HepG2 (cell line): ENCODE measurements around the gene GTF2F1. TPM values are rescaled to one million over a fixed set of nuclear protein-coding genes. Genes with fewer than 3 reads are reported as not detected.
A peak's percentile ranks its signal among the peaks of the same experiment; 100 is the strongest.
"Not testable (repeated sequence)": the region's sequence is repeated elsewhere in the genome, so short reads cannot be mapped to it uniquely, and the experiment has no call there.

Experiments used
- ATAC-seq: fragments of 200-7000 bp; cut with Tn5 transposase; 3 replicates; pipeline ENCODE4 v1.9.1; 2020; ENCODE audit warnings: mild to moderate bottlenecking, moderate library complexity
- BruUV-seq: library from RNA; stranded (reverse); fragments of 400-500 nt; replicated peaks from 2 replicates; lab custom pipeline; 2021; lab: Mats Ljungman, UMichigan
- CTCF ChIA-PET: fragments of 300-600 bp; formaldehyde crosslinking; extraction: SDS; loops from one replicate; lab custom pipeline; 2021; ENCODE audit warnings: low total read pairs, inconsistent platforms, low intra/inter-chr PET ratio; lab: Yijun Ruan, JAX
- POLR2A ChIA-PET: fragments of 350-600 bp; sonication (Branson Sonifier 250); formaldehyde crosslinking; loops from one replicate; lab custom pipeline; 2020; ENCODE audit warnings: antibody characterized with exemption, inconsistent platforms; lab: Yijun Ruan, JAX
- DNase-seq: peaks from one replicate; pipeline ENCODE4 v3.0.0-alpha.2; 2015; ENCODE audit warnings: low spot score
- FAIRE-seq: peaks from 3 replicates; lab custom pipeline; 2011; peaks lifted over from hg19 to GRCh38; lab: Jason Lieb, UNC
- H2AFZ ChIP-seq: one replicate; pipeline ENCODE4 v1.6.1; 2011; ENCODE audit warnings: low read length, inconsistent platforms
- H3K27ac ChIP-seq: fragments of 300-600 bp; 3 replicates; pipeline ENCODE4 v1.8.0; 2011; ENCODE audit warnings: mixed run types, mild to moderate bottlenecking, mixed read lengths, low read length, inconsistent platforms; ENCODE audit not compliant: insufficient read depth; ENCODE audit errors: extremely low read length
- H3K27me3 ChIP-seq, 2 experiments: fragments of 200-600 bp in 1 of 2; 2 replicates in 1 of 2; 3 replicates in 1 of 2; pipeline versions ENCODE4 v1.6.0 to v1.8.0; 2011; ENCODE audit warnings: low read length in 2 of 2, mild to moderate bottlenecking in 2 of 2, moderate library complexity in 2 of 2, inconsistent platforms in 1 of 2; ENCODE audit not compliant: insufficient read depth in 2 of 2, control insufficient read depth in 1 of 2
- H3K36me3 ChIP-seq, 2 experiments: fragments of 200-600 bp in 1 of 2; replicated peaks in 1 of 2; 2 replicates in 1 of 2; 3 replicates in 1 of 2; pipeline versions ENCODE4 v1.5.1 to v1.8.0; 2011; ENCODE audit warnings: low read length in 2 of 2, inconsistent platforms in 1 of 2; ENCODE audit not compliant: insufficient read depth in 2 of 2, control insufficient read depth in 1 of 2
- H3K4me1 ChIP-seq: 2 replicates; pipeline ENCODE4 v1.5.1; 2012; ENCODE audit warnings: low read length, inconsistent platforms; ENCODE audit not compliant: insufficient read depth
- H3K4me2 ChIP-seq: 2 replicates; pipeline ENCODE4 v1.6.0; 2011; ENCODE audit warnings: low read depth, low read length, inconsistent platforms
- H3K4me3 ChIP-seq, 3 experiments: fragments of 200-600 bp in 1 of 3; sonication (generic), shearing (Covaris generic) in 1 of 3; replicated peaks in 1 of 3; 2 replicates each; pipeline ENCODE4 v1.5.1; 2011 to 2016; ENCODE audit warnings: low read length in 3 of 3, inconsistent platforms in 2 of 3, low read depth in 2 of 3, mild to moderate bottlenecking in 2 of 3, control low read depth in 1 of 3, mixed read lengths in 1 of 3; ENCODE audit not compliant: insufficient read depth in 1 of 3
- H3K79me2 ChIP-seq: one replicate; pipeline ENCODE4 v1.6.1; 2011; ENCODE audit warnings: low read length, inconsistent platforms; ENCODE audit not compliant: insufficient read depth
- H3K9ac ChIP-seq: 2 replicates; pipeline ENCODE4 v1.6.0; 2011; ENCODE audit warnings: mild to moderate bottlenecking, low read depth, low read length, inconsistent platforms; ENCODE audit not compliant: insufficient read depth
- H3K9me3 ChIP-seq: 2 replicates; pipeline ENCODE4 v1.5.1; 2012; ENCODE audit warnings: mild to moderate bottlenecking, low read length
- H4K20me1 ChIP-seq: 2 replicates; pipeline ENCODE4 v1.6.0; 2011; ENCODE audit warnings: inconsistent platforms, mild to moderate bottlenecking, low read length, moderate library complexity; ENCODE audit not compliant: insufficient read depth
- PCBP1 ChIP-seq: fragments of 200-400 bp; formaldehyde crosslinking; IDR thresholded peaks from 2 replicates; pipeline ENCODE4 v1.6.1; 2017; ENCODE audit warnings: mild to moderate bottlenecking, low read depth, low read length, borderline replicate concordance
- ZIK1 ChIP-seq: sonication (generic); formaldehyde crosslinking; IDR thresholded peaks from 2 replicates; pipeline ENCODE4 v1.5.0; 2020; ENCODE audit warnings: mild to moderate bottlenecking, low read depth, missing genetic modification reagents, borderline replicate concordance
- WGBS: methylation state at CpG from one replicate; pipeline ENCODE4 v1.1.6; 2017; ENCODE audit warnings: low lambda C conversion rate; 5-methylcytosine and 5-hydroxymethylcytosine counted together
- in situ Hi-C: cut with HindIII; loops from 2 replicates; pipeline ENCODE4 v1.10.0; 2017; ENCODE audit warnings: low pct_unique_long_range_greater_than_20kb; ENCODE audit not compliant: extremely low pct_ligation_motif_present
- intact Hi-C: fragments of 100-400 bp; cut with micrococcal nuclease; formaldehyde crosslinking; loops from one replicate; pipeline ENCODE4 v1.10.0; 2022; ENCODE audit not compliant: unreplicated experiment
- polyA plus RNA-seq, 8 experiments: library from polyadenylated mRNA; depleted of rRNA in 3 of 8; stranded (reverse) in 7 of 8; unstranded in 1 of 8; fragments of >200 nt; fragmentation: Illumina TruSeq in 4 of 8; extraction: Trizol in 4 of 8; gene quantifications; 2 replicates each; pipeline versions ENCODE4 v1.2.1 to v1.2.3, GENCODE V29; 2011 to 2016; ENCODE audit warnings: low read depth in 4 of 8, missing spikeins in 1 of 8, mixed read lengths in 1 of 8; ENCODE audit not compliant: insufficient read depth in 1 of 8
- total RNA-seq, 5 experiments: library from RNA; depleted of rRNA; stranded (reverse); fragments of >200 nt; fragmentation: Illumina TruSeq; extraction: Trizol; gene quantifications; 2 replicates each; pipeline ENCODE4 v1.2.3, GENCODE V29; 2016; ENCODE audit warnings: low read depth in 1 of 5

The GTF2F1 gene
- total and polyA plus RNA-seq, 2 of the 13 experiments (the other 11 are each of a cell fraction or from before 2014, with no cell fraction given) = 27.8 to 34.1 TPM

DNA sequence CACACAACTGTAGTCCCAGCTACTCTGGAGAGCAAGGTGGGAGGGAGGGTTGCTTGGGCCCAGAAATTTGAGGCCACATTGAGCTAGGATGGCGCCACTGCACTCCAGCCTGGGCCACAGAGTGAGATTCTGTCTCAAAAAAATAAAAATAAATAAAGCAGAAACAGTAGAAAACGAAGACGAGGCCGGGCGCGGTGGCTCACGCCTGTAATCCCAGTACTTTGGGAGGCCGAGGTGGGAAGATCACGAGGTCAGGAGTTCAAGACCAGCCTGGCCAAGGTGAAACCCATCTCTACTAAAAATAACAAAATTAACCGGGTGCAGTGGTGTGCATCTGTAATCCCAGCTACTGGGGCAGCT is 32.1 kb downstream of the GTF2F1 start:
- H3K79me2 ChIP-seq, FAIRE-seq, H3K9me3 ChIP-seq, H2AFZ ChIP-seq, ATAC-seq, BruUV-seq, H4K20me1 ChIP-seq, H3K36me3 ChIP-seq, DNase-seq, H3K27ac ChIP-seq, intact Hi-C loops, in situ Hi-C loops, H3K27me3 ChIP-seq, CTCF ChIA-PET: not testable (repeated sequence)
- Histone ChIP-seq H3K4me1 (peaks cover 27% of the 10 kb centered on the region), H3K4me3 (peak overlapping the region; percentile 53 to 84 (median 63); a peak in 5 of 6 replicates), H3K9ac (peak overlapping the region; percentile 42; the same call in 1 of the 2 replicates), H3K4me2 (peak overlapping the region; percentile 76)
- POLR2A ChIA-PET = interaction anchor here (0.9 to 5.0 kb wide), 6 partner anchors 8 to 709 kb away, joined by 3 to 80 read pairs (median 6); partner anchors contain the start of genes ALKBH7, KHSRP and ZNF557
- WGBS = 87% methylated on average over 10 of the region's 10 CpGs
- 0 out of 2 replicates have a peak, but pooled peaks have one; percentile 7 for TF ChIP-seq PCBP1

- in situ Hi-C loops, CTCF ChIA-PET, H3K9me3 ChIP-seq, intact Hi-C loops, DNase-seq, H2AFZ ChIP-seq, H3K27me3 ChIP-seq, H3K36me3 ChIP-seq, H3K27ac ChIP-seq, H3K4me3 ChIP-seq, H3K4me2 ChIP-seq, H3K9ac ChIP-seq, FAIRE-seq, H4K20me1 ChIP-seq, BruUV-seq, H3K79me2 ChIP-seq, ATAC-seq: not testable (repeated sequence)
- POLR2A ChIA-PET = interaction anchor here (2.2 to 5.0 kb wide), 2 partner anchors 11 to 65 kb away, joined by 13 to 80 read pairs; partner anchors contain the start of genes ALKBH7 and KHSRP
- H3K4me1 ChIP-seq = peaks cover 27% of the 10 kb centered on the region
- WGBS = 91% methylated on average over 12 of the region's 12 CpGs
- TF ChIP-seq ZIK1 (CRISPR knock-in tag) = 0 out of 2 replicates have a peak, but pooled peaks have one; percentile 6
Measured at GRCh38 chr19:6360445-6360844, 32.5 kb downstream of the GTF2F1 start.
